SK-N-SH (cell line): ENCODE results near the gene ZNF337. TPM values are rescaled to one million over a fixed set of nuclear protein-coding genes. Genes with fewer than 3 reads are reported as not detected.

Experiments used
- CTCF ChIA-PET: fragments of 300-600, 350-600 bp; formaldehyde crosslinking; extraction: SDS; loops from one replicate; lab custom pipeline; 2021; lab: Yijun Ruan, JAX
- POLR2A ChIA-PET: fragments of 350-600 bp; sonication (Branson Sonifier 250); formaldehyde crosslinking; extraction: SDS; loops from one replicate; lab custom pipeline; 2020; ENCODE audit warnings: antibody characterized with exemption, inconsistent platforms; lab: Yijun Ruan, JAX
- DNase-seq: peaks from one replicate; pipeline ENCODE4 v3.0.0; 2012
- H2AFZ ChIP-seq: fragments of 200-600 bp; sonication (generic); 2 replicates; pipeline ENCODE4 v1.8.1; 2016; ENCODE audit warnings: antibody characterized with exemption, mild to moderate bottlenecking, low read depth
- H3F3A ChIP-seq: fragments of 200-600 bp; sonication (generic); replicated peaks from 2 replicates; pipeline ENCODE3; 2016; ENCODE audit warnings: antibody characterized with exemption, mild to moderate bottlenecking; ENCODE audit not compliant: insufficient read depth
- H3K27ac ChIP-seq, 2 experiments: fragments of 200-500 bp in 1 of 2; fragments of 200-600 bp in 1 of 2; sonication (Bioruptor generic) in 1 of 2; sonication (generic), shearing (Covaris generic) in 1 of 2; 2 replicates each; pipeline versions ENCODE4 v1.5.1 to v1.6.1; 2014 to 2016; ENCODE audit warnings: low read depth in 2 of 2, inconsistent platforms in 1 of 2, low read length in 1 of 2, mild to moderate bottlenecking in 1 of 2, mixed read lengths in 1 of 2
- H3K27me3 ChIP-seq: fragments of 200-600 bp; sonication (generic), shearing (Covaris generic); 2 replicates; pipeline ENCODE4 v1.6.1; 2016; ENCODE audit warnings: mixed run types; ENCODE audit not compliant: insufficient read depth
- H3K36me3 ChIP-seq, 2 experiments: fragments of 200-500 bp in 1 of 2; fragments of 200-600 bp in 1 of 2; sonication (Bioruptor generic) in 1 of 2; sonication (generic) in 1 of 2; replicated peaks in 1 of 2; 2 replicates each; pipeline versions ENCODE3 to v1.5.1; 2014 to 2016; ENCODE audit warnings: low read length in 1 of 2, mild to moderate bottlenecking in 1 of 2; ENCODE audit not compliant: insufficient read depth in 2 of 2, control insufficient read depth in 1 of 2
- H3K4me1 ChIP-seq, 2 experiments: fragments of 200-500 bp in 1 of 2; fragments of 200-600 bp in 1 of 2; sonication (Bioruptor generic) in 1 of 2; sonication (generic), shearing (Covaris generic) in 1 of 2; 2 replicates each; pipeline versions ENCODE4 v1.5.1 to v1.6.1; 2014 to 2016; ENCODE audit warnings: low read depth in 1 of 2, low read length in 1 of 2, mixed run types in 1 of 2; ENCODE audit not compliant: insufficient read depth in 2 of 2, control insufficient read depth in 1 of 2
- H3K4me2 ChIP-seq: fragments of 200-600 bp; sonication (generic), shearing (Covaris generic); 2 replicates; pipeline ENCODE4 v1.6.1; 2017; ENCODE audit warnings: mixed run types
- H3K4me3 ChIP-seq, 2 experiments: fragments of 200-500 bp in 1 of 2; fragments of 200-600 bp in 1 of 2; sonication (Bioruptor generic) in 1 of 2; sonication (generic), shearing (Covaris generic) in 1 of 2; 2 replicates each; pipeline versions ENCODE4 v1.5.1 to v1.8.1; 2014 to 2016; ENCODE audit warnings: low read depth in 2 of 2, inconsistent platforms in 1 of 2, low read length in 1 of 2, mild to moderate bottlenecking in 1 of 2, mixed read lengths in 1 of 2, moderate library complexity in 1 of 2
- H3K79me2 ChIP-seq: fragments of 200-600 bp; sonication (generic); 2 replicates; pipeline ENCODE4 v1.8.1; 2017; ENCODE audit warnings: mild to moderate bottlenecking; ENCODE audit not compliant: insufficient read depth
- H3K9ac ChIP-seq: fragments of 200-600 bp; sonication (generic); 2 replicates; pipeline ENCODE4 v1.6.1; 2017; ENCODE audit warnings: mixed run types
- H3K9me2 ChIP-seq: fragments of 200-600 bp; sonication (generic); 2 replicates; pipeline ENCODE4 v1.6.1; 2017; ENCODE audit warnings: mixed run types
- H3K9me3 ChIP-seq: fragments of 200-600 bp; sonication (generic); 2 replicates; pipeline ENCODE4 v1.6.1; 2017; ENCODE audit warnings: mixed run types, mild to moderate bottlenecking, moderate library complexity
- H4K20me1 ChIP-seq: fragments of 200-600 bp; sonication (generic); 2 replicates; pipeline ENCODE4 v1.6.1; 2017; ENCODE audit warnings: mild to moderate bottlenecking, mixed run types; ENCODE audit not compliant: insufficient read depth
- ELF1 ChIP-seq: IDR thresholded peaks from 2 replicates; pipeline ENCODE4 v1.4.0; 2012
- FOSL2 ChIP-seq: IDR thresholded peaks from 2 replicates; pipeline ENCODE4 v1.4.0; 2012; ENCODE audit warnings: low read depth, mild to moderate bottlenecking, moderate library complexity, borderline replicate concordance
- FOXM1 ChIP-seq: IDR thresholded peaks from 2 replicates; pipeline ENCODE4 v1.4.0; 2012; ENCODE audit warnings: low read depth, mild to moderate bottlenecking
- GABPA ChIP-seq: IDR thresholded peaks from 2 replicates; pipeline ENCODE4 v1.4.0; 2012; ENCODE audit warnings: low read depth, mild to moderate bottlenecking
- GATA2 ChIP-seq: sonication (generic); formaldehyde crosslinking; IDR thresholded peaks from 2 replicates; pipeline ENCODE4 v1.5.0; 2020; ENCODE audit warnings: mild to moderate bottlenecking, missing genetic modification reagents
- MEF2A ChIP-seq: IDR thresholded peaks from 2 replicates; pipeline ENCODE4 v1.4.0; 2012; ENCODE audit warnings: low read depth, borderline replicate concordance
- MXI1 ChIP-seq: IDR thresholded peaks from 2 replicates; pipeline ENCODE4 v1.6.1; 2012; ENCODE audit warnings: mild to moderate bottlenecking, low read depth, low read length, improper control_type of control experiment
- NRF1 ChIP-seq: IDR thresholded peaks from 2 replicates; pipeline ENCODE4 v1.6.1; 2012; ENCODE audit warnings: low read depth, mild to moderate bottlenecking, low read length
- POLR2AphosphoS5 ChIP-seq: IDR thresholded peaks from 2 replicates; pipeline ENCODE4 v1.6.1; 2012; ENCODE audit warnings: low read depth, low read length
- RAD21 ChIP-seq: IDR thresholded peaks from 2 replicates; pipeline ENCODE4 v1.6.1; 2012; ENCODE audit warnings: mild to moderate bottlenecking, low read length
- RCOR1 ChIP-seq: fragments of 150-350 bp; IDR thresholded peaks from 2 replicates; pipeline ENCODE4 v1.6.1; 2017; ENCODE audit warnings: antibody characterized with exemption, low read length
- SIN3A ChIP-seq: IDR thresholded peaks from 2 replicates; pipeline ENCODE4 v1.6.1; 2012; ENCODE audit warnings: low read depth, mild to moderate bottlenecking, low read length, moderate library complexity, borderline replicate concordance
- SMC3 ChIP-seq: IDR thresholded peaks from 2 replicates; pipeline ENCODE4 v1.6.1; 2012; ENCODE audit warnings: low read depth, low read length, improper control_type of control experiment
- TEAD4 ChIP-seq: IDR thresholded peaks from 2 replicates; pipeline ENCODE4 v1.4.0; 2012; ENCODE audit warnings: mild to moderate bottlenecking, borderline replicate concordance; ENCODE audit not compliant: insufficient read depth
- YY1 ChIP-seq: IDR thresholded peaks from 2 replicates; pipeline ENCODE4 v1.4.0; 2012; ENCODE audit warnings: low read depth, mild to moderate bottlenecking
- WGBS: methylation state at CpG from one replicate; pipeline ENCODE4 v1.1.6; 2017; ENCODE audit warnings: low lambda C conversion rate; 5-methylcytosine and 5-hydroxymethylcytosine counted together
- polyA plus RNA-seq, 3 experiments: library from polyadenylated mRNA; depleted of rRNA; stranded (reverse); fragments of >200 nt; gene quantifications; 2 replicates each; pipeline ENCODE4 v1.2.3, GENCODE V29; 2012
- TF ChIP-seq, protein P1 (sequence below): IDR thresholded peaks from 2 replicates; pipeline ENCODE4 v1.4.0; 2012; ENCODE audit warnings: low read depth, borderline replicate concordance
- TF ChIP-seq, protein P2 (sequence below): IDR thresholded peaks from 2 replicates; pipeline ENCODE4; 2012

ZNF337 gene
- polyA plus RNA-seq, 1 of the 3 experiments (the other 2 are of a cell fraction), result 16.5 TPM

DNA sequence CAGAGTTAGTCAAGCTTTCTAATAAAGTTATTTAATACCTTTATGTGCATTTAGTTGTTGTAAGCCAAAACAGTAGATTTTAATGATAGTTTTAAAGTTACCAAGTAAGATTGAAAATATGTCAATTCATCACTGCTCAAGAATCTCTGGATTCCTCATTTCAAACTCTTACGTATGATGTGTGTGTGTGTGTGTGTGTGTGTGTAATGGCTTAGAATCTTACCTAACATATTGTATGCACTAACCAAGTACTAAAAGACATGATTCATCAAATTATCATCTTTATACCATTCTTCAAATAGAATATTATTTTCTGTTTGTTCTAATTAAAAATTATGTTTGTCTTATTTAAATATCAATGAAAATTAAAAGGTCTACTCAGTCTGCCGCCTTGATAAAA lies 41.5 kb upstream of the ZNF337 start:
- Histone ChIP-seq H3K9me2 (no peaks in the 10 kb centered on the region), H3K9me3 (peaks cover 4% of the 10 kb centered on the region; the same call in 1 of the 2 replicates), H3K79me2 (no peaks in the 10 kb centered on the region), H4K20me1 (no peaks in the 10 kb centered on the region), H3F3A (no peaks in the 10 kb centered on the region), H3K27me3 (no peaks in the 10 kb centered on the region), H3K27ac (no peak overlapping the region), H3K36me3 (no peaks in the 10 kb centered on the region), H3K9ac (no peak overlapping the region), H2AFZ (no peak overlapping the region), H3K4me1 (no peaks in the 10 kb centered on the region), H3K4me3 (no peak overlapping the region), H3K4me2 (no peak overlapping the region)
- POLR2A ChIA-PET, result no interaction called here
- TF ChIP-seq FOXM1, result no peak
- TF ChIP-seq RCOR1, result no peak
- TF ChIP-seq SIN3A, result no peak
- TF ChIP-seq NRF1, result no peak
- TF ChIP-seq, protein P1, sequence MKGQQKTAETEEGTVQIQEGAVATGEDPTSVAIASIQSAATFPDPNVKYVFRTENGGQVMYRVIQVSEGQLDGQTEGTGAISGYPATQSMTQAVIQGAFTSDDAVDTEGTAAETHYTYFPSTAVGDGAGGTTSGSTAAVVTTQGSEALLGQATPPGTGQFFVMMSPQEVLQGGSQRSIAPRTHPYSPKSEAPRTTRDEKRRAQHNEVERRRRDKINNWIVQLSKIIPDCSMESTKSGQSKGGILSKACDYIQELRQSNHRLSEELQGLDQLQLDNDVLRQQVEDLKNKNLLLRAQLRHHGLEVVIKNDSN, result no peak
- no peak for TF ChIP-seq SMC3
- TF ChIP-seq FOSL2, result no peak
- no peak for TF ChIP-seq TEAD4
- no peak for TF ChIP-seq MXI1
- no peak for TF ChIP-seq GATA2 (CRISPR knock-in tag)
- TF ChIP-seq, protein P2, sequence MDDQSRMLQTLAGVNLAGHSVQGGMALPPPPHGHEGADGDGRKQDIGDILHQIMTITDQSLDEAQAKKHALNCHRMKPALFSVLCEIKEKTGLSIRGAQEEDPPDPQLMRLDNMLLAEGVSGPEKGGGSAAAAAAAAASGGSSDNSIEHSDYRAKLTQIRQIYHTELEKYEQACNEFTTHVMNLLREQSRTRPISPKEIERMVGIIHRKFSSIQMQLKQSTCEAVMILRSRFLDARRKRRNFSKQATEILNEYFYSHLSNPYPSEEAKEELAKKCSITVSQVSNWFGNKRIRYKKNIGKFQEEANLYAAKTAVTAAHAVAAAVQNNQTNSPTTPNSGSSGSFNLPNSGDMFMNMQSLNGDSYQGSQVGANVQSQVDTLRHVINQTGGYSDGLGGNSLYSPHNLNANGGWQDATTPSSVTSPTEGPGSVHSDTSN, result no peak
- no peak for TF ChIP-seq RAD21
- TF ChIP-seq MEF2A, result no peak
- TF ChIP-seq POLR2AphosphoS5, result no peak
- no peak for DNase-seq
- CTCF ChIA-PET, result no interaction called here
- WGBS, result 76% methylated on average over 2 of the region's 2 CpGs

DNA sequence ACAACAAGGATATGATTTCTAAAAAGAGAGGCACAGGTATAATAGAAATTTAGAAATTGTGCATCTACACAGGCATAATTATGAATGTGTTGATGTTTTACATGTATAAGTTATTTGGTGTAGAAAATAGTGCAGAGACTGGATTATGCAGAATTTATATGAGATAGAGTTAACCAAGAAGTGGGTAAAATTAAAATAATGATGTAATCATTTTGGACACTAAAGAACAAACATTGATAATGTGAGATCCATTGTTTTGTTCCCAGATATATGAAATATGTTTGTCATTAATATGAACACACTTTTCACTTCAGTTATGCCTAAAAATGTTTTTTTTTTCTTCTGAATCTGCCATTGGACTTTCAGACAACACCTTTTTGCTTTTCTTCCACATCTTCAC lies 37.2 kb upstream of the ZNF337 start:
- no peaks in the 10 kb centered on the region for H3K9me3 ChIP-seq
- H3K36me3 ChIP-seq, result no peaks in the 10 kb centered on the region
- no peak overlapping the region for H3K27ac ChIP-seq
- no peak overlapping the region for H3K9ac ChIP-seq
- no peaks in the 10 kb centered on the region for H3K27me3 ChIP-seq
- no peak overlapping the region for H3K4me3 ChIP-seq
- H3K79me2 ChIP-seq, result no peaks in the 10 kb centered on the region
- CTCF ChIA-PET, result no interaction called here
- H3K4me1 ChIP-seq, result peaks cover 0 to 2% of the 10 kb centered on the region in 2 experiments; a peak in 2 of 4 replicates
- DNase-seq, result no peak
- H4K20me1 ChIP-seq, result no peaks in the 10 kb centered on the region
- POLR2A ChIA-PET, result no interaction called here
- H3F3A ChIP-seq, result no peaks in the 10 kb centered on the region
- no peak overlapping the region for H3K4me2 ChIP-seq
- TF ChIP-seq, protein P2, result no peak
- TF ChIP-seq GABPA (no peak), YY1 (no peak), ELF1 (no peak), TEAD4 (no peak)
- TF ChIP-seq, protein P1, result no peak
- H2AFZ ChIP-seq, result no peak overlapping the region
- H3K9me2 ChIP-seq, result no peaks in the 10 kb centered on the region
